GM12801 (cell line): Measurements from ENCODE around the gene ASB7.

Experiments used
- TF ChIP-seq, protein P1 (sequence below): IDR thresholded peaks from one replicate; pipeline ENCODE4 v1.5.1; 2011; ENCODE audit warnings: control low read depth; ENCODE audit not compliant: insufficient read length; ENCODE audit errors: extremely low read depth

ASB7 gene

DNA sequence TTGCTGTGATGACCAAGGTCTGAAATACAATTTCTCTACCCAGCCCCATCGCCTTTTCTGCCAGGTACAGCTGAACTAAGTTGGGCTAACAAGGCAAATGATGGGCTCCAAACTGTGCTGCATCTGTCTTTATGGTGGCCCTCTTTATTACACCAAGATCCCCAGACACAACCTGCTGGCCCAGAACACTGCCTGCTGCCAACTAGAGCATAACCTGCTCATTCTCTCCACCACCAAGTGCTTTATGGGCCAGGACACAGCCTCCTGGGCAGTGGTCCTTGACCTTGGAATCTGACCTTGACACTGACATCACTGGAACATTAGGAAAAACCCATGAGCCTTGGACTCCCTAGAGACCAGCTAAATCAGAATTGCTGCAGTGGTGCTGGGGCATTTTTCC, 3.7 kb upstream of the ASB7 start:
- TF ChIP-seq, protein P1, sequence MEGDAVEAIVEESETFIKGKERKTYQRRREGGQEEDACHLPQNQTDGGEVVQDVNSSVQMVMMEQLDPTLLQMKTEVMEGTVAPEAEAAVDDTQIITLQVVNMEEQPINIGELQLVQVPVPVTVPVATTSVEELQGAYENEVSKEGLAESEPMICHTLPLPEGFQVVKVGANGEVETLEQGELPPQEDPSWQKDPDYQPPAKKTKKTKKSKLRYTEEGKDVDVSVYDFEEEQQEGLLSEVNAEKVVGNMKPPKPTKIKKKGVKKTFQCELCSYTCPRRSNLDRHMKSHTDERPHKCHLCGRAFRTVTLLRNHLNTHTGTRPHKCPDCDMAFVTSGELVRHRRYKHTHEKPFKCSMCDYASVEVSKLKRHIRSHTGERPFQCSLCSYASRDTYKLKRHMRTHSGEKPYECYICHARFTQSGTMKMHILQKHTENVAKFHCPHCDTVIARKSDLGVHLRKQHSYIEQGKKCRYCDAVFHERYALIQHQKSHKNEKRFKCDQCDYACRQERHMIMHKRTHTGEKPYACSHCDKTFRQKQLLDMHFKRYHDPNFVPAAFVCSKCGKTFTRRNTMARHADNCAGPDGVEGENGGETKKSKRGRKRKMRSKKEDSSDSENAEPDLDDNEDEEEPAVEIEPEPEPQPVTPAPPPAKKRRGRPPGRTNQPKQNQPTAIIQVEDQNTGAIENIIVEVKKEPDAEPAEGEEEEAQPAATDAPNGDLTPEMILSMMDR: no peak

DNA sequence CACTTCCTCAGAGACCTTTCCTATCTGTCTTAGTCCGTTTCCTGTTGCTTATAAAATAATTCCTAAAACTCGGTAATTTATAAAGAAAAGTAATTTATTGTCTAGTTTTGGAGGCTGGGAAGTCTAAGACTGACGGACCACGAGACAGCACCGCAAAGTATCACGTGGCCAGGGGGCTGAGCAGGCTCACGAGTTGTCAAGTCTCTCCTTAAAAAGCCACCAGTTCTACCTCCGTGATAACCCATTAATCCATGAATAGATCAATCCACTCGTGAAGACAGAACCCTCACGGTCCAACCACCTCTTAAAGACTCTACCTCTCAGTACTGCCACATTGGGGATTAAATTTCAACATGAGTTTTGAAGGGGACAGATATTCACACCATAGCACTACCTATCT, 1.2 kb upstream of the ASB7 start:
- TF ChIP-seq, protein P1: no peak

DNA sequence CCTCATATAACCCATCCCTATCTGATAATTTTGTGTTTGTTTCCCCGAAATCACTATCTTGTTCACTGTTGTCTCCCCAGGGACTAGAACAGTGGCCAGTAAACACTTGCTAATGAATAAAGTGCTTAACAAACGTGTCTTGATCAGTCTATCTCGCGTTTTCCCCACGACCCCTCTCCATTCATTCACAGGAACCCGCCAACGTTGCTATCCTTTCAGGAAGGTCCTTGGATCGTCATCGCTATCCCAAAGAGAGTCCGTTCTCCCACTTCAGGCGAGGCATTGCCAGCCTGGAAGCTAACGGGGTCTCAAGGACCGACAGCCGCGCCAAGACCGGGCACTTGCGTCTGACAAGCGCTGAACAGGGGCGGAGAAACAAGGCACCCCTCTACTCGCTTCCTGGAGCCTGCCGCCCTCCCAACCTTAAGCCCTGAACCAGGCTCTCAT, 749 bp upstream of the ASB7 start:
- TF ChIP-seq, protein P1: no peak

DNA sequence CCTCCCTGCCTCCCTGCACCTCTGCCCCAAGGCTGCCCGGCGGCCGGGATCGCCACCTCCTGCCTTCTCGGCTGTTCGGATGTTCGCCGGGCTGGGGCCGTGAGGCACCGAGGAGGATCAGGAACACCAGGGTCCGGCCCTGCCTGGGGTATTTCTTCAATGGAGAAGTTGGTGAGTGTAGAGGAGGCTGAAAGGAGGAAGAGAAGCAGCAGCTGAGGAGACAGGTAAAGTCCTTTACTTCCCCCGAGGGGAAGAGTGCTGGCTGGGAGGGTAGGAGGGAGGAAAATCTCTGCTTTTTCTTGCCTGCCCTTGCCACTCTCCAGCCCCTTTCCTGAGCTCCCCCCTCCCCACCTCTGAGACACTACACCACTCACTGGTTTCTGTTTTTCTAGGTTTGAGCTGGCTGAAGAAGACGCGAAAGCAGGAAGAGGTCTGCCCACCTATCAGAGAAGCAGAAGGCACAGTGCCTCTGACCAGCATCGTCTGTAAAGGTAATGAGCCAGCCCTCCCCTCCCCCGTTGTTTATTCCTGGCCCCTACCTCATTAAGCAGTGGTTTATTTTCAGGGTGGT, 519 bp downstream of the ASB7 start:
- TF ChIP-seq, protein P1: no peak

DNA sequence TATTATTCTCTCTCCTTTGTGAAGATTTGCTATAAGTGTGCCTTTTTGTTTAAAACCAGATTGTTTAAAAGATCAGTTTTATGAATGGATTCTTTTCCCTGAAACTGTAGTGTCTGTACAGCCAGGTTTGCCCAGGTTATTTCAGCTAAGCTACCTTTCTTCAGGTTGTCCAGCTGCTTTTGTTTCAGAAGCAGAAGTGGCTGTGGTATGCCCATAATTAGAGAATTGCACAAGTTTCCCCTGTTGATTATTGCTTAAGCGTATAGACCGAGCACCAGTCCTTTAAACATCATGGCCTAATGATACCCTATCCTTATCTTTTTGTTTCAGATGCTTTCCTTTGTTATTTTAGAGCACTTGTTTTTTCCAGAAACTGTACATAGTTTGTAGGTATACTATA, 10.2 kb downstream of the ASB7 start:
- TF ChIP-seq, protein P1: no peak

DNA sequence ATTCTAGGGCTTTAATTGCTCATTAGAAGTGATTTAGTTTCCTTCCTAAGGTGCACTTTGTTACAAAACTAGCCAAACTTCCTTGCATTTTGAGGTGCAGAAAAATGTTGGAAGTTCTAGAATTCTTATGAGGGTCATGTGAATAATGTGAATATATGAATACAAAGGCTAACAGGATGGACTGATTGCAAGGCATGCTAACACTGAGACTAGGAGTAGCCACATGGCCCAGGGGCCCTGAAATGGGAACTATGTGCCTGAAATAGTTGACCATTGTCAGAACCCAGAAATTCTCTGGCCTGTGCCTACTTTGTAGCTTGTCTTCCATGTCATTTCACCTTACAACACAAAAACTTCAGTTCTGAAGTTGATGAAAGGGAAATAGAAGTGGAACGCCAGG, 10.8 kb downstream of the ASB7 start:
- TF ChIP-seq, protein P1: no peak

DNA sequence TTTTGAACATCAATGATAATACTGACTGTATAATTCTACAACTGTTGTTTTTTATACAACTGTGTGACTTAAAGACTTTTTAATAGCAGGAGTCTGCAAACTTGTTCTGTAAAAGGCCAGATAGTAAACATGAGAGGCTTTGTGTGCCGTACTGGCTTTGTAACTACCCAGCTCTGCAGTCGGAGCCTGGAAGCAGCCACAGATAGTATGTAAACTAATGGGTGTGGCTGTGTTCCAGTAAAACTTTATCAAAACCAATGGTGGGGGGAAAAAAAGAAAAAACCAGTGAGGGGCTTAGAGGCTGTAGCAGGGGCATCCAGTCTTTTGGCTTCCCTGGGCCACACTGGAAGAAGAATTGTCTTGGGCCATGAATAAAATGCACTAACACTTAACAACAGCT, 11.9 kb downstream of the ASB7 start:
- TF ChIP-seq, protein P1: no peak
